ENCODE results near the gene BLOC1S2. TPM values are rescaled to one million over a fixed set of nuclear protein-coding genes. Genes with fewer than 3 reads are reported as not detected.

The BLOC1S2 gene
- total and polyA plus RNA-seq, 2 of the 8 experiments (the other 6 are each of a cell fraction or from before 2014, with no cell fraction given): 25.1 to 50.6 TPM

DNA sequence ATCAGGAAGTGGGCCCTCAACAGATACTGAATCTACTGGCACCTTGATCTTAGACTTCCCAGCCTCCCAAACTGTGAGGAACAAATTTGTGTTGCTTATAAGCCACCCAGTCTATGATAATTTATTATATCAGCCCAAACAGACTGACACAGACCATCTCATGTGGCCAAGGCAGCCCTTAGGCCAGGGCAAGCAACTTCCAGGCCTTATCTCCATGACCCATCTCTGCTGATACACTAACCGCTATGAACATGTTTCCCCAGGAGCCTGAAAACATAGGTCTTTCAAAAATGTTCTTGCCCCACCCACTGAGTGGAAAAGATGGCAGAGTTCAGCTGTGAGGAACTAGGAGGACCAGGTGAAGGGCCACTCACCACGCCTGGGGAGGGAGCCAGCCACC lies 3.2 kb upstream of the BLOC1S2 start (continued):
- no peak for TF ChIP-seq CBX8 (IDR thresholded peaks at IDR 0.05; ENCODE audit: borderline replicate concordance, low read depth, low read length)
- no peak for TF ChIP-seq RFX5 (IDR thresholded peaks at IDR 0.05; ENCODE audit: borderline replicate concordance, low read depth, low read length)
- no peak for TF ChIP-seq RXRA (IDR thresholded peaks at IDR 0.05; ENCODE audit: insufficient read depth, low read depth, low read length)
